SU-DHL-6 (cell line): ENCODE data around the gene PPME1.

Source experiments
- CTCF ChIP-seq: fragments of 200-600 bp; sonication (generic); IDR thresholded peaks from one replicate; pipeline ENCODE4 v1.5.1; 2017; ENCODE audit warnings: antibody characterized with exemption, mild to moderate bottlenecking, low read length, moderate library complexity; ENCODE audit not compliant: insufficient read depth, poor library complexity, severe bottlenecking
- EZH2phosphoT487 ChIP-seq: fragments of 200-600 bp; sonication (generic), shearing (Covaris generic); conservative IDR thresholded peaks from 2 replicates; pipeline ENCODE4 v1.6.1; 2018; ENCODE audit warnings: mild to moderate bottlenecking, antibody characterized with exemption, low read length, moderate library complexity, mixed read lengths

DNA sequence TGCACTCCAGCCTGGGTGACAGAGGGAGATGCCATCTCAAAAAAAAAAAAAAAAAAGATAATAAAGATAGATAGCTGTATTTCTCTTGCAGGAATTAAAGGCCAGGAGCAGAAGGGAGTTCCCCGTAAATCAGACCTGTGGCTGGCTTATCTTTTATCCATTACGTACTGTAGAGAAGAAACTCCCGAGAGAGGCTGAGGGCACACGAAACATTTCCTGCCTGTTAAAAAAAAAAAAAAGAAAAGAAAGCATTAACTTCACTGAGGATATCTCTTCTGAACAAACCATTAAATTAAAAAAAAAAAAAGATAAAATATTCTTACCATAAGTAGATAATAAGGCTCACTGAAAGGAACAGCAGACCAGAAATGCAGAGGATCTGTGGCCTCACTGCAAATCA is 117.8 kb downstream of the PPME1 start:
- TF ChIP-seq CTCF (no peak), EZH2phosphoT487 (no peak)
